ENCODE data around the gene TTC33. TPM values are rescaled to one million over a fixed set of nuclear protein-coding genes. Genes with fewer than 3 reads are reported as not detected.
"Not testable (repeated sequence)": the region's sequence is repeated elsewhere in the genome, so short reads cannot be mapped to it uniquely, and the experiment has no call there.

Gene TTC33
- total and polyA plus RNA-seq, 2 donors (not counting 1 experiment from before 2014, with no cell fraction given): 2.1 to 15.8 TPM

- TF ChIP-seq CTCF (IDR thresholded peaks at IDR 0.05) (no peak), EZH2 (IDR thresholded peaks at IDR 0.05; ENCODE audit: borderline replicate concordance, insufficient read depth, low read depth, low read length, poor library complexity, severe bottlenecking) (no peak)
- no peak overlapping the region for H3K9ac ChIP-seq (ENCODE audit: low read length)
- H4K20me1 ChIP-seq (ENCODE audit: control insufficient read depth, insufficient read depth, low read length, poor library complexity, severe bottlenecking): peaks cover 75% of the 10 kb centered on the region
- H3K27me3 Mint-ChIP-seq: no peaks in the 10 kb centered on the region
- peaks cover 98% of the 10 kb centered on the region for H3K79me2 ChIP-seq (ENCODE audit: control insufficient read depth, insufficient read depth, low read length)
- no peak overlapping the region for H3K4me3 Mint-ChIP-seq
- peaks cover 58% of the 10 kb centered on the region for H3K4me1 Mint-ChIP-seq
- WGBS (ENCODE audit: insufficient coverage): no CpG with 5 or more reads among the region's 3 CpGs
- ChIA-PET POLR2A (no interaction called here), CTCF (no interaction called here)
- peaks cover 6 to 9% of the 10 kb centered on the region in 2 donors for H3K4me1 ChIP-seq (ENCODE audit: control insufficient read depth in 2 of 2, insufficient read depth in 2 of 2, low read length in 2 of 2)
- peaks cover 0 to 4% (median 0%) of the 10 kb centered on the region in 3 donors for H3K9me3 ChIP-seq (ENCODE audit: control extremely low read depth in 1 of 3, control insufficient read depth in 2 of 3, insufficient read depth in 1 of 3, low read length in 2 of 3)
- H3K27ac Mint-ChIP-seq: no peak overlapping the region
- no peak overlapping the region for H3K4me2 ChIP-seq (replicated peaks; ENCODE audit: low read depth, low read length, poor library complexity, severe bottlenecking)
- H3K27me3 ChIP-seq (replicated peaks in 1 of 4; ENCODE audit: control extremely low read depth in 1 of 4, control insufficient read depth in 3 of 4, insufficient read depth in 4 of 4, low read length in 3 of 4): no peaks in the 10 kb centered on the region
- no peaks in the 10 kb centered on the region for H3K9me3 Mint-ChIP-seq (ENCODE audit: insufficient read depth)
- no peak overlapping the region for H3K27ac ChIP-seq (ENCODE audit: low read length in 2 of 2)
- DNase-seq: no peak
- H3K36me3 ChIP-seq (replicated peaks in 1 of 2; ENCODE audit: control extremely low read depth in 1 of 2, control insufficient read depth in 1 of 2, extremely low read depth in 1 of 2, insufficient read depth in 2 of 2, low read length in 1 of 2): peaks cover 1 to 3% of the 10 kb centered on the region in 2 experiments
- intact Hi-C loops (cut with micrococcal nuclease): no loop called here
- no peak for ATAC-seq (ENCODE audit: low read depth)
- no peak overlapping the region for H2AFZ ChIP-seq (ENCODE audit: insufficient read depth, low read depth, low read length, poor library complexity, severe bottlenecking)
- H3K4me3 ChIP-seq (ENCODE audit: control extremely low read depth in 1 of 5, extremely low read depth in 1 of 5, insufficient read depth in 1 of 5, low read depth in 2 of 5, low read length in 4 of 5): no peak overlapping the region
Measured at GRCh38 chr5:40791715-40792139, 36.0 kb upstream of the TTC33 start.

- ChIA-PET CTCF (interaction anchor here (1.0 kb wide), 1 partner anchor 88 kb away, joined by 3 read pairs; no protein-coding TSS in a partner anchor), POLR2A (interaction anchor here (0.6 kb wide), 1 partner anchor 1267 kb away, joined by 3 read pairs; no protein-coding TSS in a partner anchor)
- H3K4me1 Mint-ChIP-seq: peaks cover 55% of the 10 kb centered on the region
- Histone ChIP-seq H3K4me2 (replicated peaks; ENCODE audit: low read depth, low read length, poor library complexity, severe bottlenecking) (no peak overlapping the region), H4K20me1 (ENCODE audit: control insufficient read depth, insufficient read depth, low read length, poor library complexity, severe bottlenecking) (peaks cover 75% of the 10 kb centered on the region), H3K36me3 (replicated peaks in 1 of 2; ENCODE audit: control extremely low read depth in 1 of 2, control insufficient read depth in 1 of 2, extremely low read depth in 1 of 2, insufficient read depth in 2 of 2, low read length in 1 of 2) (peaks cover 1 to 3% of the 10 kb centered on the region in 2 experiments), H3K27ac (ENCODE audit: low read length in 2 of 2) (no peak overlapping the region), H3K79me2 (ENCODE audit: control insufficient read depth, insufficient read depth, low read length) (peaks cover 98% of the 10 kb centered on the region), H3K4me1 (ENCODE audit: control insufficient read depth in 2 of 2, insufficient read depth in 2 of 2, low read length in 2 of 2) (peaks cover 0 to 3% of the 10 kb centered on the region in 2 donors), H3K9me3 (ENCODE audit: control extremely low read depth in 1 of 3, control insufficient read depth in 2 of 3, insufficient read depth in 1 of 3, low read length in 2 of 3) (peaks cover 0 to 4% (median 0%) of the 10 kb centered on the region in 3 donors), H3K27me3 (replicated peaks in 1 of 4; ENCODE audit: control extremely low read depth in 1 of 4, control insufficient read depth in 3 of 4, insufficient read depth in 4 of 4, low read length in 3 of 4) (no peaks in the 10 kb centered on the region), H2AFZ (ENCODE audit: insufficient read depth, low read depth, low read length, poor library complexity, severe bottlenecking) (no peak overlapping the region), H3K9ac (ENCODE audit: low read length) (no peak overlapping the region), H3K4me3 (ENCODE audit: control extremely low read depth in 1 of 5, extremely low read depth in 1 of 5, insufficient read depth in 1 of 5, low read depth in 2 of 5, low read length in 4 of 5) (no peak overlapping the region)
- H3K4me3 Mint-ChIP-seq: no peak overlapping the region
- WGBS (ENCODE audit: insufficient coverage): no CpG with 5 or more reads among the region's 3 CpGs
- H3K9me3 Mint-ChIP-seq (ENCODE audit: insufficient read depth): no peaks in the 10 kb centered on the region
- intact Hi-C loops (cut with micrococcal nuclease): no loop called here
- DNase-seq (no peak), ATAC-seq (ENCODE audit: low read depth) (no peak)
- no peak for TF ChIP-seq CTCF (IDR thresholded peaks at IDR 0.05)
- no peak for TF ChIP-seq EZH2 (IDR thresholded peaks at IDR 0.05; ENCODE audit: borderline replicate concordance, insufficient read depth, low read depth, low read length, poor library complexity, severe bottlenecking)
- no peaks in the 10 kb centered on the region for H3K27me3 Mint-ChIP-seq
- H3K27ac Mint-ChIP-seq: no peak overlapping the region
Measured at GRCh38 chr5:40790947-40791593, 35.3 kb upstream of the TTC33 start.

GRCh38 chr5:40788941-40789340, 33.2 kb upstream of the TTC33 start:
- DNase-seq; H3K4me2 ChIP-seq (replicated peaks; ENCODE audit: low read depth, low read length, poor library complexity, severe bottlenecking); H3K27ac Mint-ChIP-seq; H3K4me3 ChIP-seq (ENCODE audit: control extremely low read depth in 1 of 5, extremely low read depth in 1 of 5, insufficient read depth in 1 of 5, low read depth in 2 of 5, low read length in 4 of 5); H3K9me3 Mint-ChIP-seq (ENCODE audit: insufficient read depth); H3K9ac ChIP-seq (ENCODE audit: low read length); H3K27ac ChIP-seq (ENCODE audit: low read length in 2 of 2); H3K36me3 ChIP-seq (replicated peaks in 1 of 2; ENCODE audit: control extremely low read depth in 1 of 2, control insufficient read depth in 1 of 2, extremely low read depth in 1 of 2, insufficient read depth in 2 of 2, low read length in 1 of 2); CTCF ChIA-PET; POLR2A ChIA-PET; intact Hi-C loops (cut with micrococcal nuclease); ATAC-seq (ENCODE audit: low read depth); H3K27me3 ChIP-seq (replicated peaks in 1 of 4; ENCODE audit: control extremely low read depth in 1 of 4, control insufficient read depth in 3 of 4, insufficient read depth in 4 of 4, low read length in 3 of 4); H3K4me1 ChIP-seq (ENCODE audit: control insufficient read depth in 2 of 2, insufficient read depth in 2 of 2, low read length in 2 of 2); H2AFZ ChIP-seq (ENCODE audit: insufficient read depth, low read depth, low read length, poor library complexity, severe bottlenecking); H3K9me3 ChIP-seq (ENCODE audit: control extremely low read depth in 1 of 3, control insufficient read depth in 2 of 3, insufficient read depth in 1 of 3, low read length in 2 of 3); H3K27me3 Mint-ChIP-seq; H3K4me3 Mint-ChIP-seq: not testable (repeated sequence)
- peaks cover 46% of the 10 kb centered on the region for H3K4me1 Mint-ChIP-seq
- H3K79me2 ChIP-seq (ENCODE audit: control insufficient read depth, insufficient read depth, low read length): peaks cover 97% of the 10 kb centered on the region
- H4K20me1 ChIP-seq (ENCODE audit: control insufficient read depth, insufficient read depth, low read length, poor library complexity, severe bottlenecking): peaks cover 79% of the 10 kb centered on the region
- WGBS (ENCODE audit: insufficient coverage): 97% methylated on average over 4 of the region's 5 CpGs
